AG04449 (cell line): Measurements from ENCODE around the gene ARL1.

Experiments
- CTCF ChIA-PET: fragments of 350-600 bp; formaldehyde crosslinking; extraction: SDS; loops from one replicate; lab custom pipeline; 2021; ENCODE audit warnings: antibody characterized with exemption; lab: Yijun Ruan, JAX
- POLR2A ChIA-PET: fragments of 400-600, 350-600 bp; formaldehyde crosslinking; extraction: SDS; loops from one replicate; lab custom pipeline; 2020; ENCODE audit warnings: antibody characterized with exemption, inconsistent platforms; lab: Yijun Ruan, JAX
- DNase-seq: peaks from one replicate; pipeline ENCODE4 v3.0.0-alpha.2; 2010; ENCODE audit warnings: low read depth, low spot score
- H3K4me3 ChIP-seq: 2 replicates; pipeline ENCODE4 v1.5.1; 2011; ENCODE audit warnings: low read depth, mild to moderate bottlenecking, control low read depth, low read length
- CTCF ChIP-seq: IDR thresholded peaks from one replicate; pipeline ENCODE4 v1.5.1; 2011; ENCODE audit warnings: mild to moderate bottlenecking, moderate library complexity, low read length, control low read depth, inconsistent platforms; ENCODE audit not compliant: insufficient read depth; ENCODE audit errors: missing control alignments

The ARL1 gene

GRCh38 chr12:101375573-101375972, 32.0 kb downstream of the ARL1 start:
- ChIA-PET POLR2A (no interaction called here), CTCF (no interaction called here)
- TF ChIP-seq CTCF = no peak
- DNase-seq = no peak
- no peak overlapping the region for H3K4me3 ChIP-seq

GRCh38 chr12:101372431-101372830, 35.1 kb downstream of the ARL1 start:
- no peak for TF ChIP-seq CTCF
- H3K4me3 ChIP-seq = no peak overlapping the region
- POLR2A ChIA-PET = no interaction called here
- CTCF ChIA-PET = no interaction called here
- no peak for DNase-seq

- ChIA-PET CTCF (no interaction called here), POLR2A (no interaction called here)
These were observed 39.6 kb downstream of the ARL1 start for GRCh38 chr12:101368016-101368415.

GRCh38 chr12:101361455-101361854, 46.1 kb downstream of the ARL1 start:
- ChIA-PET POLR2A (no interaction called here), CTCF (no interaction called here)
- H3K4me3 ChIP-seq = no peak overlapping the region
- TF ChIP-seq CTCF = no peak
- DNase-seq = no peak

More at GRCh38 chr12:101368016-101368415, 39.6 kb downstream of the ARL1 start:
- DNase-seq = no peak
- TF ChIP-seq CTCF = no peak
- H3K4me3 ChIP-seq = no peak overlapping the region

- no peak for TF ChIP-seq CTCF
- ChIA-PET CTCF (interaction anchor here (1.1 kb wide), 1 partner anchor 34 kb away, joined by 3 read pairs; no protein-coding TSS in a partner anchor), POLR2A (no interaction called here)
- DNase-seq = no peak
- no peak overlapping the region for H3K4me3 ChIP-seq
These were observed 50.8 kb downstream of the ARL1 start for GRCh38 chr12:101356794-101357193.

- POLR2A ChIA-PET = no interaction called here
- no peak overlapping the region for H3K4me3 ChIP-seq
- CTCF ChIA-PET = no interaction called here
- TF ChIP-seq CTCF = no peak
- no peak for DNase-seq
These were observed 55.9 kb downstream of the ARL1 start for GRCh38 chr12:101351682-101352081.
